PC-9 (cell line): Measurements from ENCODE around the gene THOC2. TPM values are rescaled to one million over a fixed set of nuclear protein-coding genes. Genes with fewer than 3 reads are reported as not detected.
"Not testable (repeated sequence)": the region's sequence is repeated elsewhere in the genome, so short reads cannot be mapped to it uniquely, and the experiment has no call there.

Source experiments
- BruUV-seq: library from RNA; stranded (reverse); fragments of 400-500 nt; replicated peaks from 2 replicates; lab custom pipeline; 2021; lab: Mats Ljungman, UMichigan
- CTCF ChIA-PET: fragments of 300-600 bp; sonication (Branson Sonifier 250); formaldehyde crosslinking; loops from one replicate; lab custom pipeline; 2022; ENCODE audit warnings: antibody characterized with exemption; lab: Charles Lee
- POLR2A ChIA-PET: fragments of 300-600 bp; sonication (Branson Sonifier 250); formaldehyde crosslinking; loops from one replicate; lab custom pipeline; 2022; ENCODE audit warnings: antibody characterized with exemption; ENCODE audit not compliant: unreplicated experiment; lab: Charles Lee
- DNase-seq, 2 experiments: peaks; one replicate each; pipeline versions ENCODE4 v3.0.0 to v3.0.0-alpha.2; 2015 to 2022; ENCODE audit warnings: mixed read lengths in 1 of 2
- H2AFZ ChIP-seq: fragments of 200-600 bp; sonication (generic); 2 replicates; pipeline ENCODE4 v1.8.1; 2017; ENCODE audit warnings: antibody characterized with exemption
- H3F3A ChIP-seq: fragments of 200-600 bp; sonication (generic); 2 replicates; pipeline ENCODE4 v1.8.1; 2017; ENCODE audit warnings: antibody characterized with exemption, mild to moderate bottlenecking, low read depth; ENCODE audit not compliant: insufficient read depth
- H3K27ac ChIP-seq: fragments of 200-600 bp; sonication (generic); 2 replicates; pipeline ENCODE4 v1.6.1; 2016; ENCODE audit warnings: mixed run types
- H3K27me3 ChIP-seq: fragments of 200-600 bp; sonication (generic); 2 replicates; pipeline ENCODE4 v1.6.1; 2016; ENCODE audit warnings: low read depth, mixed run types; ENCODE audit not compliant: insufficient read depth
- H3K36me3 ChIP-seq: fragments of 200-600 bp; sonication (generic); 2 replicates; pipeline ENCODE4 v1.6.1; 2016; ENCODE audit warnings: low read depth, mixed run types
- H3K4me1 ChIP-seq: fragments of 200-600 bp; sonication (generic); replicated peaks from 2 replicates; pipeline ENCODE4 v1.6.1; 2016; ENCODE audit warnings: mixed run types; ENCODE audit not compliant: insufficient read depth
- H3K4me2 ChIP-seq: fragments of 200-600 bp; sonication (generic); 2 replicates; pipeline ENCODE4 v1.6.1; 2017; ENCODE audit warnings: mixed run types
- H3K4me3 ChIP-seq: fragments of 200-600 bp; sonication (generic); 2 replicates; pipeline ENCODE4 v1.6.1; 2016; ENCODE audit warnings: mixed run types
- H3K79me2 ChIP-seq: fragments of 200-600 bp; sonication (generic); 2 replicates; pipeline ENCODE4 v1.6.1; 2017; ENCODE audit warnings: low read depth, mixed run types
- H3K9me2 ChIP-seq: fragments of 200-600 bp; sonication (generic); 2 replicates; pipeline ENCODE4 v1.8.1; 2017; ENCODE audit warnings: mild to moderate bottlenecking; ENCODE audit not compliant: insufficient read depth
- H3K9me3 ChIP-seq: fragments of 200-600 bp; sonication (generic); 2 replicates; pipeline ENCODE4 v1.8.1; 2016; ENCODE audit warnings: low read depth; ENCODE audit not compliant: insufficient read depth
- H4K20me1 ChIP-seq: fragments of 200-600 bp; sonication (generic); 2 replicates; pipeline ENCODE4 v1.8.1; 2017; ENCODE audit not compliant: insufficient read depth
- CTCF ChIP-seq: fragments of 200-600 bp; sonication (generic); conservative IDR thresholded peaks from 2 replicates; pipeline ENCODE4 v1.6.1; 2017; ENCODE audit warnings: mixed run types, antibody characterized with exemption, mild to moderate bottlenecking, moderate library complexity
- EZH2 ChIP-seq: fragments of 200-600 bp; sonication (generic); IDR thresholded peaks from 2 replicates; pipeline ENCODE4 v1.8.0; 2017; ENCODE audit warnings: antibody characterized with exemption, low read depth
- intact Hi-C: fragments of 100-400 bp; cut with micrococcal nuclease; formaldehyde crosslinking; loops from one replicate; pipeline ENCODE4 v1.10.0; 2022; ENCODE audit not compliant: unreplicated experiment
- total RNA-seq: library from RNA; stranded (reverse); gene quantifications from 2 replicates; pipeline ENCODE4 v1.2.3, GENCODE V29; 2021

The THOC2 gene
- total RNA-seq, 1 experiment from 2014 or later = 158 TPM

- H3K9me2 ChIP-seq, intact Hi-C loops, POLR2A ChIA-PET, H3K4me3 ChIP-seq, H3K9me3 ChIP-seq, H3K4me2 ChIP-seq, CTCF ChIA-PET, BruUV-seq, H3K27me3 ChIP-seq, DNase-seq, H2AFZ ChIP-seq, H3K27ac ChIP-seq, H3K4me1 ChIP-seq: not testable (repeated sequence)
- Histone ChIP-seq H3K36me3 (0 out of 2 replicates have a peak, but pooled peaks cover 14% of the 10 kb centered on the region), H4K20me1 (peaks cover 14% of the 10 kb centered on the region), H3K79me2 (peaks cover 55% of the 10 kb centered on the region), H3F3A (peaks cover 13% of the 10 kb centered on the region)
These were observed 76.3 kb downstream of the THOC2 start for GRCh38 chrX:123656507-123656906.

GRCh38 chrX:123648811-123649181 is 84.1 kb downstream of the THOC2 start:
- H3K36me3 ChIP-seq, CTCF ChIA-PET, H2AFZ ChIP-seq, H3K4me2 ChIP-seq, H3K9me3 ChIP-seq, H3K27ac ChIP-seq, BruUV-seq, DNase-seq, H3K27me3 ChIP-seq, H3K4me1 ChIP-seq, H3F3A ChIP-seq, H3K4me3 ChIP-seq, H3K9me2 ChIP-seq, intact Hi-C loops: not testable (repeated sequence)
- Histone ChIP-seq H3K79me2 (peaks cover 45% of the 10 kb centered on the region), H4K20me1 (peaks cover 23% of the 10 kb centered on the region)
- POLR2A ChIA-PET = interaction anchor here (0.6 kb wide), 1 partner anchor 154 kb away, joined by 4 read pairs; no protein-coding TSS in a partner anchor

- no peak for TF ChIP-seq CTCF
- no peak overlapping the region for H2AFZ ChIP-seq
- H3K27ac ChIP-seq = no peak overlapping the region
- no peaks in the 10 kb centered on the region; the same call in 1 of the 2 replicates for H3K36me3 ChIP-seq
- DNase-seq = no peak
- H3F3A ChIP-seq = 0 out of 2 replicates have a peak, but pooled peaks cover 9% of the 10 kb centered on the region
- no peak overlapping the region for H3K4me2 ChIP-seq
- POLR2A ChIA-PET = interaction anchor here (0.6 kb wide), 1 partner anchor 155 kb away, joined by 4 read pairs; no protein-coding TSS in a partner anchor
- intact Hi-C loops = no loop called here
- H4K20me1 ChIP-seq = peaks cover 27% of the 10 kb centered on the region
- peaks cover 45% of the 10 kb centered on the region for H3K79me2 ChIP-seq
- no TSS peak for BruUV-seq
- H3K27me3 ChIP-seq = no peaks in the 10 kb centered on the region
- H3K4me3 ChIP-seq = no peak overlapping the region
- no peaks in the 10 kb centered on the region for H3K9me2 ChIP-seq
- no peaks in the 10 kb centered on the region for H3K4me1 ChIP-seq
- CTCF ChIA-PET = interaction anchor here (0.6 kb wide), 1 partner anchor 128 kb away, joined by 19 read pairs; no protein-coding TSS in a partner anchor
- no peaks in the 10 kb centered on the region for H3K9me3 ChIP-seq
These were observed 84.6 kb downstream of the THOC2 start for GRCh38 chrX:123648028-123648810.

GRCh38 chrX:123647244-123647643 is 85.6 kb downstream of the THOC2 start:
- Histone ChIP-seq H3K79me2 (peaks cover 35% of the 10 kb centered on the region; the same call in 1 of the 2 replicates), H3K4me3 (no peak overlapping the region), H3K27ac (no peak overlapping the region), H3K27me3 (no peaks in the 10 kb centered on the region), H2AFZ (no peak overlapping the region), H3K36me3 (no peaks in the 10 kb centered on the region; the same call in 1 of the 2 replicates), H4K20me1 (peaks cover 27% of the 10 kb centered on the region), H3K9me3 (no peaks in the 10 kb centered on the region), H3F3A (0 out of 2 replicates have a peak, but pooled peaks cover 9% of the 10 kb centered on the region), H3K4me1 (no peaks in the 10 kb centered on the region), H3K9me2 (no peaks in the 10 kb centered on the region), H3K4me2 (no peak overlapping the region)
- ChIA-PET POLR2A (no interaction called here), CTCF (no interaction called here)
- TF ChIP-seq CTCF = no peak
- TF ChIP-seq EZH2 = no peak
- no TSS peak for BruUV-seq
- intact Hi-C loops = no loop called here
- no peak for DNase-seq
